ENCODE measurements around the gene RTKN. TPM values are rescaled to one million over a fixed set of nuclear protein-coding genes. Genes with fewer than 3 reads are reported as not detected.

RTKN gene
- total and polyA plus RNA-seq, 2 of the 13 experiments (the other 11 are each of a cell fraction or from before 2014, with no cell fraction given) = 159 to 166 TPM

DNA sequence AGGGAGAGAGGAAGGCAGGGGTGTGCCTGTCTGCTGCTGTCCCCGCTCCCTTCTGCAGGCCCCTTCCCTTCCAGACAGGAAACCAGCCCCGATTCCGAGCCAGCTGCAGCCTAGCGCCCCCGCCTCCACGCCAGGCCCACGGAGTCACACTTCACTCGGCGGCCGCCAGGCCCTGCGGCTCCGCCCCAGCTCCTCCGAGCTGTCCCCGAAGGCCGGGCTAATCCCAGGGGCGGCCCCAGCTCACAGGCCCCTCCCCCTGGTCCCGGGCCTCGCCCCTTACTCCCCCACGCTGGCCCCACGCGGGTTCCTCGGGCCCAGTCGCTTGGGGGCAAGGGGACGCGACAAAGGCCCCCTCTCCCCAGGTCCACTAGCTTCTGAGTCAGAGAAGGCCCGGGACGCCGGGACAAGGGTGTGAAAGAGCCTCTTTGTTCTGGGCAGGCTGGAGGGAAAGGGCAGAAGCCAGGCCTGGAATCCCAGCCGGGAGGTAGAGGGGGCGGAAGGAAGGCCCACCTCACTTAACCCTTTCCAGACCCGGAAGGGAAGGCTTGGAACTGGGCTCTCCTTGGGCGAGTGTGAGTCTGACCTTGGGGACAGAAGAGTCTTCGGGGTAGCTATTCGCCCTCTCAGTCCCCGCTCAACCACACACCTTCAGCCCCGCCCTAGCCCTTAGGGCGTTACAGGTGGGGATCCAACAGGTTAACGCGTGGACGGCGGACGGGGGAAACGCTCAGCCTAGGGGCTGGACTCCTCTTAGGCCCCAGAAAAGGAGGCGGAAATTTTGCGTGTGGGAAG, 1.2 kb downstream of the RTKN start (continued):
- TF ChIP-seq ZBED4 (CRISPR knock-in tag; IDR thresholded peaks at IDR 0.05; ENCODE audit: borderline replicate concordance) (peak; percentile 92; the same call in 1 of the 2 replicates), MAF1 (CRISPR knock-in tag; IDR thresholded peaks at IDR 0.05; ENCODE audit: borderline replicate concordance) (no peak; the same call in none of the 2 replicates), ZSCAN30 (CRISPR knock-in tag; IDR thresholded peaks at IDR 0.05) (peak; percentile 86; the same call in 1 of the 2 replicates), MLX (CRISPR knock-in tag; IDR thresholded peaks at IDR 0.05) (peak; percentile 51; the same call in 1 of the 2 replicates), FOXM1 (CRISPR knock-in tag; IDR thresholded peaks at IDR 0.05) (0 out of 2 replicates have a peak, but pooled peaks have one; percentile 76), RBFOX2 (IDR thresholded peaks at IDR 0.05; ENCODE audit: low read depth, low read length) (peak; percentile 94), ZNF777 (CRISPR knock-in tag; IDR thresholded peaks at IDR 0.05) (no peak; the same call in 1 of the 2 replicates), DMAP1 (CRISPR knock-in tag; IDR thresholded peaks at IDR 0.05) (peak; percentile 91), ZNF446 (CRISPR knock-in tag; IDR thresholded peaks at IDR 0.05) (peak; percentile 97), HMGA1 (CRISPR knock-in tag; conservative IDR thresholded peaks at IDR 0.05) (no peak), ZNF180 (CRISPR knock-in tag; IDR thresholded peaks at IDR 0.05; ENCODE audit: borderline replicate concordance, low read depth) (no peak), ZSCAN31 (CRISPR knock-in tag; IDR thresholded peaks at IDR 0.05; ENCODE audit: low read depth) (no peak; the same call in none of the 2 replicates), KDM2A (CRISPR knock-in tag; IDR thresholded peaks at IDR 0.05; ENCODE audit: borderline replicate concordance, low read depth) (peak; percentile 92), AKNA (CRISPR knock-in tag; IDR thresholded peaks at IDR 0.05; ENCODE audit: borderline replicate concordance) (no peak; the same call in 1 of the 2 replicates)
- TF ChIP-seq, protein P1, sequence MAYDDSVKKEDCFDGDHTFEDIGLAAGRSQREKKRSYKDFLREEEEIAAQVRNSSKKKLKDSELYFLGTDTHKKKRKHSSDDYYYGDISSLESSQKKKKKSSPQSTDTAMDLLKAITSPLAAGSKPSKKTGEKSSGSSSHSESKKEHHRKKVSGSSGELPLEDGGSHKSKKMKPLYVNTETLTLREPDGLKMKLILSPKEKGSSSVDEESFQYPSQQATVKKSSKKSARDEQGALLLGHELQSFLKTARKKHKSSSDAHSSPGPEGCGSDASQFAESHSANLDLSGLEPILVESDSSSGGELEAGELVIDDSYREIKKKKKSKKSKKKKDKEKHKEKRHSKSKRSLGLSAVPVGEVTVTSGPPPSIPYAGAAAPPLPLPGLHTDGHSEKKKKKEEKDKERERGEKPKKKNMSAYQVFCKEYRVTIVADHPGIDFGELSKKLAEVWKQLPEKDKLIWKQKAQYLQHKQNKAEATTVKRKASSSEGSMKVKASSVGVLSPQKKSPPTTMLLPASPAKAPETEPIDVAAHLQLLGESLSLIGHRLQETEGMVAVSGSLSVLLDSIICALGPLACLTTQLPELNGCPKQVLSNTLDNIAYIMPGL (CRISPR knock-in tag; IDR thresholded peaks at IDR 0.05; ENCODE audit: borderline replicate concordance in 1 of 2, low read depth in 1 of 2) = peak; percentile 88 to 97
- TF ChIP-seq, protein P2, sequence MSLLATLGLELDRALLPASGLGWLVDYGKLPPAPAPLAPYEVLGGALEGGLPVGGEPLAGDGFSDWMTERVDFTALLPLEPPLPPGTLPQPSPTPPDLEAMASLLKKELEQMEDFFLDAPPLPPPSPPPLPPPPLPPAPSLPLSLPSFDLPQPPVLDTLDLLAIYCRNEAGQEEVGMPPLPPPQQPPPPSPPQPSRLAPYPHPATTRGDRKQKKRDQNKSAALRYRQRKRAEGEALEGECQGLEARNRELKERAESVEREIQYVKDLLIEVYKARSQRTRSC (CRISPR knock-in tag; IDR thresholded peaks at IDR 0.05; ENCODE audit: low read depth) = no peak
